Measurements from ENCODE around the gene SEMA3D.

DNA sequence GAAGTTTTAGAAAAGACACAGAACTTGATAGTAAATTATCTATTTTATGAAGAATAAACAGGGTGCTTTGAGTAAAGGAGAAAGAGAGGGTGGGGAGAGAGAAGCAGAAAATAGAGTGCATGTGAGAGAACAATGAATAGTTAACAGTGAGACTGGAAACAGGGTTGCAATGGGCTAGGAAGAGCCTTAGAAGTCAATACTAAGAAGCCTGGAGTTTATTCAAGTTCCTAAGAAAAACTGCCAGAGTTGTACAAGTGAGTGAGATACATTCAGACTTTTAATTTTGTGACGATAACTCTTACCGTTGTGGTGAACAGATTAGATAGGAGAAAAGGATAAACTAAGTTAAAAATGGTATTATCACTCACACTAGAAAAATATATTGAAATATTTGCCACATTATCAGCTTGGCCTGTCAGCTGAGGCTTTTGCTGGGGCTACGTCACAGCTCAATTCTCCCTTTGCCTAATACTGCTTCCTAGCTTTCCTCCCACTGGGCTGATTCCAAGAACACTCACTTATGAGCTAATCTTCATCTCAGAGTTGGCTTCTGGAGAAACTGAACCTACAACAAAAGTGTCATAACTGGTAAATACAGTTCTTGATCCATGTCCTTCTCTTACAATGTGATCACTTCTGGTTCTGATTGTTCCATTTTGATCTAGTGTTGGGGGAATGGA is 92.7 kb downstream of the SEMA3D start:
- TF ChIP-seq, protein P1, sequence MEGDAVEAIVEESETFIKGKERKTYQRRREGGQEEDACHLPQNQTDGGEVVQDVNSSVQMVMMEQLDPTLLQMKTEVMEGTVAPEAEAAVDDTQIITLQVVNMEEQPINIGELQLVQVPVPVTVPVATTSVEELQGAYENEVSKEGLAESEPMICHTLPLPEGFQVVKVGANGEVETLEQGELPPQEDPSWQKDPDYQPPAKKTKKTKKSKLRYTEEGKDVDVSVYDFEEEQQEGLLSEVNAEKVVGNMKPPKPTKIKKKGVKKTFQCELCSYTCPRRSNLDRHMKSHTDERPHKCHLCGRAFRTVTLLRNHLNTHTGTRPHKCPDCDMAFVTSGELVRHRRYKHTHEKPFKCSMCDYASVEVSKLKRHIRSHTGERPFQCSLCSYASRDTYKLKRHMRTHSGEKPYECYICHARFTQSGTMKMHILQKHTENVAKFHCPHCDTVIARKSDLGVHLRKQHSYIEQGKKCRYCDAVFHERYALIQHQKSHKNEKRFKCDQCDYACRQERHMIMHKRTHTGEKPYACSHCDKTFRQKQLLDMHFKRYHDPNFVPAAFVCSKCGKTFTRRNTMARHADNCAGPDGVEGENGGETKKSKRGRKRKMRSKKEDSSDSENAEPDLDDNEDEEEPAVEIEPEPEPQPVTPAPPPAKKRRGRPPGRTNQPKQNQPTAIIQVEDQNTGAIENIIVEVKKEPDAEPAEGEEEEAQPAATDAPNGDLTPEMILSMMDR (IDR thresholded peaks at IDR 0.05) = no peak
- no peak for TF ChIP-seq POLR2A (IDR thresholded peaks at IDR 0.05)
- TF ChIP-seq EP300 (IDR thresholded peaks at IDR 0.05) = no peak
